Measurements from ENCODE around the gene HAUS8.
"Not testable (repeated sequence)": the region's sequence is repeated elsewhere in the genome, so short reads cannot be mapped to it uniquely, and the experiment has no call there.

Gene HAUS8

DNA sequence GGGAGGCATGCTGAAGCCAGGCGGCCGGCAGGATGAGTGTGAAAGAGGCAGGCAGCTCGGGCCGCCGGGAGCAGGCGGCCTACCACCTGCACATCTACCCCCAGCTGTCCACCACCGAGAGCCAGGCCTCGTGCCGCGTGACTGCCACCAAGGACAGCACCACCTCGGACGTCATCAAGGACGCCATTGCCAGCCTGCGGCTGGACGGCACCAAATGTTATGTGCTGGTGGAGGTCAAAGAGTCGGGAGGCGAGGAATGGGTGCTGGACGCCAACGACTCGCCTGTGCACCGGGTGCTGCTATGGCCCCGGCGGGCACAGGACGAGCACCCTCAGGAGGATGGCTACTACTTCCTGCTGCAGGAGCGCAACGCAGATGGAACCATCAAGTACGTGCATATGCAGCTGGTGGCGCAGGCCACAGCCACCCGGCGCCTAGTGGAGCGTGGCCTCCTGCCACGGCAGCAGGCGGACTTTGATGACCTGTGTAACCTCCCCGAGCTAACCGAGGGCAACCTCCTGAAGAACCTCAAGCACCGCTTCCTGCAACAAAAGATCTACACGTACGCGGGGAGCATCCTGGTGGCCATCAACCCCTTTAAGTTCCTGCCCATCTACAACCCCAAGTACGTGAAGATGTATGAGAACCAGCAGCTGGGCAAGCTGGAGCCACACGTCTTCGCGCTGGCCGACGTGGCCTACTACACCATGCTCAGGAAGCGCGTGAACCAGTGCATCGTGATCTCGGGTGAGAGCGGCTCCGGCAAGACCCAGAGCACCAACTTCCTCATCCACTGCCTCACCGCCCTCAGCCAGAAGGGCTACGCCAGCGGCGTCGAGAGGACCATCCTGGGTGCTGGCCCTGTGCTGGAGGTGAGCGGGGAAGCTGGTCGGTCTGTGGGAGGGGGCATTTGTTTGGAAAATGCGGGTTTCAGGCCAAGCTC is 26.7 kb upstream of the HAUS8 start:
- no peak for DNase-seq

DNA sequence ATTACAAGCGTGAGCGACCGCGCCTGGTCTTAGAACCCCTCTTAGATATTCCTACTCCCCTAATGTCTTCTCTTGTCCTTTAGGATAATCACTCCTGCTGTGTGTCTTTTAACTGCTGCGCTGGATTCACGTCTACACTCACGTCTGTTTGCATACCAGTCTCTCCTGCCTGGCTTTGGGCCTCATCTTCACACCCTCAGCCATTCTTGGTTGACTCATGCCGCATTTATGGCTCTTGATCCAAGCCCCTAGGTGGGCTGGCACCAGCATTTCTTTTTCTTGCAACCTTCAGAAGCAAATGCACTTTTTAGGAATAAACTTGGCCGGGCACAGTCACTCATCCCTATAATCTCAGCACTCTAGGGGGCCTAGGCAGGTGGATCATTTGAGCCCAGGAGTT is 23.1 kb upstream of the HAUS8 start:
- no peak for DNase-seq

DNA sequence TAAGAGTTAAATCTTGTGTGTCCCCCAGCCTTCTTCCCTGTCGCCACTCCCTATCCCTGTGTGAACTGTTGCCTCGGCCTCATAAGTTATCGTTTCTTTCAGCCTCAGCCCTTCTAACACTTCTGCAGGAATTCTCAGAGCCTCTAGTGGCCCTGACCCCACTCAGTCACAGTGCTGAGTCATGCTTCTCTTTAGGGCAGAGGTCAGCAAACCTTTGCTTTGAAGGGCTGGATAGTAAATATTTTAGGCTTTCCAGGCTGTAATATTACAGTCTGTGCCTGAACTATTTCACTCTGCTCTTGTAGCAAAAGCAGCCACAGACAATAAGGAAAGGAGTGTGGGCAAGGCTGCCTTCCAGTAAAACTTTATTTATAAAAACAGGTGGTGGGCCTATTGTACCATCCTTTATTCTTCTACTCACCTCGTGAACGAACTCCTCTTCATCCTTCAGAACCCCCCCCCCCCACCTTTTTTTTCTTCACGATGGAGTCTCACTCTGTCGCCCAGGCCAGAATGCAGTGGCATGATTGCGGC is 22.4 kb upstream of the HAUS8 start:
- DNase-seq, result peak in 1 of 2 donors; percentile 51

DNA sequence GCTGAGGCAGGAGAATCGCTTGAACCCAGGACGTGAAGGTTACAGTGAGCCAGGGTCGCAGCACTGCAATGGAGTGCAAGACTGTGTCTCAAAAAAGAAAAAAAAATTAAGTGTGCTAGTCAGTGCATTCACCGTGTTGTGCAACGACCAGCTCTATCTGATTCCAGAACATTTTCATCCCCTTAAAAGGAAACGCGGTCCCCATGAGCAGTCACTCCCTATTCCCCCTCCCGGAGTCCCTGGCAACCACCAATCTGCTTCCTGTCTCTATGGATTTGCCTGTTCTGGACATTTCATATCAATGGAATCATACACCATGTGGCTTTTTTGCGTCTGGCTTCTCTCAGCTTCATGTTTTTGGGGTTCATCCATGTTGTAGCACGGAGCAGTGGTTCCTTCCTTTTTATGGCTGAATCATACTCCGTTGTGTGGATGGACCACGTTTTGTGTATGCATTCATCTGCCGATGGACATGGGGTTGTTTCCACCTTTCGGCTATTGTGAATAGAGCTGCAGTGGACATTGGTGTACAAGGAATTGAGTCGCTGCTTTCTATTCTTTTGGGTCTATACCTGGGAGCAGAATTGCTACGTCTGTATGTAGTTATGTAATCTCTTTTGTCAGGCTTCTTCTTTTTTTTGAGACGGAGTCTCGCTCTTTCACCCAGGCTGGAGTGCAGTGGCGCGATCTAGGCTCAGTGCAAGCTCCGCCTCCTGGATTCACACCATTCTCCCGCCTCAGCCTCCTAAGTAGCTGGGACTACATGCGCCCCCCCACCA is 20.1 kb upstream of the HAUS8 start:
- DNase-seq, result no peak

DNA sequence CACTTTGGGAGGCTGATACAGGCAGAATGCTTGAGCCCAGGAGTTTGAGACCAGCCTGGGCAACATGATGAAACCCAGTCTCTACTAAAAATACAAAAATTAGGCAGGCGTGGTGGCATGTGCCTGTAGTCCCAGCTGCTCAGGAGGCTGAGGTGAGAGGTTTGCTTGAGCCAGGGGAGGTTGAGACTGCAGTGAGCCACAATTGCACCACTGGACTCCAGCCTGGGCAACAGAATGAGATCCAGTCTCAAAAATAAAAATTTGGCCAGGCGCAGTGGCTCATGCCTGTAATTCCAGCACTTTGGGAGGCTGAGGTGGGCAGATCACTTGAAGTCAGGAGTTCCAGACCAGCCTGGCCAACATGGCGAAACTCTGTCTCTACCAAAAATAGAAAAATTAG is 19.4 kb upstream of the HAUS8 start:
- not testable (repeated sequence) for DNase-seq

DNA sequence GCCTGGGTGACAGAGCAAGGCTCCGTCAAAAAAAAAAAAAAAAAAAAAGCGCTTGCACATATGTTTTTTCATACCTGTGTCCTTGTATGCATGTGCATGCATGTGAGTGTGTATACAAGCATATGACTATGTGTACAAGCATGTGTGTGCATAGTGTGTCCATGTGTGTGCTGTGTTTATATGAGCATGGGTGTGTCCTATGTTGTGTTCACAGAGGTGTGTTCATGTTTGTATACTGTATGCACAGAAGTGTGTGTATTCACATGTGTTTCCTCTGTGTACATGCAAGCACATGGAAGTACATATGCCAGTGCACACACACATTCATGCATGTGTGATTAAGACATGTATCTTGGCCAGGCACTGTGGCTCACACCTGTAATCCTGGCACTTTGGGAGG is 17.4 kb upstream of the HAUS8 start:
- no peak for DNase-seq

DNA sequence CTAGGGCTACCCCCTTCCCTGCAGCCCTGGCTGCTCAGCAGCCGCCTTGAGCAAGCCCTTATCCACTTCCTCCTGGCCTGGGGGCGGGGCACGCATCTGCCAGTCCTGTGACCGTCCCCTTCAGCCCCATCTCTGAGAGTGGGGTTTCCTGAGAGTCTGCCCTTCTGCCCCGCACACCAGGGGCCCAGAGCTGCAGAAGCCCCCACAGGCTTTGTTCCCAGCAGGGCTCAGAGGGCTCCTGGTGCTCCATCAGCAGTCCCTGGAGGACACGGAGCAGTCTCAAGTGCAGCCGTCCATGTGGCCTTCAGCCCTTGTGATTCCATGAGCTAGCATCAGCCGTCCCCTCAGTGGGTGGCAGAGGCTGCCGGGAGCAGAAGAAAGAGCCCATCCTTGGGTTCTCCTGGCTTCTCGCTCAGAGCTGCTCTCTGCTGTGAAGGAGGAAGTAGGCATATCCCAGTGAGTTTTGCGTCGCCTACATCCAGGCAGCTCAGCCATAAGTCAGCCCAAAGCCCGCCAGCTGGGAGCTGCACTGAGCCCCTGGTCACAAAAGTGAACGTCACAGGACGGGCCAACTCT is 16.6 kb upstream of the HAUS8 start:
- peak; percentile 67 to 91 for DNase-seq

DNA sequence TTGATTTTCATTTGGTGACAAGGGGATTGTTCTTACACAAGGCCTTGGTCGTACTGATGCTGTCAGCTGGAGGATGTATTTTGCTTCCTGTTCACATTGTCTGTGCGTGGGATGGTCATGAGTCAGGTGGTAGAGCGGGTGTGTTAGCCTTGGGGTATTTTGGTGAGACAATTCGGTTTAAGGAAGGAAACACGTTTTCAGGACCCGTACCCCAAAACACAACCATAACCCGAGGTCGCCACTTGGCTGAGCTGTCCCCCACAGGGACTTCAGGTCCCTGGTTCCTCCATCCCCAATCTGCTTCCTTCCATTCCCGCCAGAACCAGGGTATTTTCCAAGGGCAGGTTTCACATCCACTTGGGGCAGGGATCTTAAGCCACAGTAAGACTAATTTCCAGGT is 15.3 kb upstream of the HAUS8 start:
- DNase-seq, result peak; percentile 91 to 96

DNA sequence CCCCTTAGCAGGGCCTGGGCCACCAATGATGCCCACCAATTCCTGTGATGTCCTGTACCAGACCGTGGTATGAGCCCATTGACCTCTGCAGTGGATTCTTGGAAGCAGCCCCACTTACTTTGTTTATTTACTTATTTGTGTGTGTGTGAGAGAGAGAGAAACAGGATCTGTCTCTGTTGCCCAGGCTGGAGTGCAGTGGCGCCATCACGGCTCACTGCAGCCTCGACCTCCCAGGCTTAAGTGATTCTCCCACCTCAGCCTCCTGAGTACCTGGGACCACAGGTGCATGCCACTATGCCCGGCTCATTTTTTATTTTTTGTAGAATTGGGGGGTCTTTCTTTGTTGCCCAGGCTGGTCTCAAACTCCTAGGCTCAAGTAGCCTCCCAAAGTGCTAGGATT is 13.3 kb upstream of the HAUS8 start:
- DNase-seq, result no peak

DNA sequence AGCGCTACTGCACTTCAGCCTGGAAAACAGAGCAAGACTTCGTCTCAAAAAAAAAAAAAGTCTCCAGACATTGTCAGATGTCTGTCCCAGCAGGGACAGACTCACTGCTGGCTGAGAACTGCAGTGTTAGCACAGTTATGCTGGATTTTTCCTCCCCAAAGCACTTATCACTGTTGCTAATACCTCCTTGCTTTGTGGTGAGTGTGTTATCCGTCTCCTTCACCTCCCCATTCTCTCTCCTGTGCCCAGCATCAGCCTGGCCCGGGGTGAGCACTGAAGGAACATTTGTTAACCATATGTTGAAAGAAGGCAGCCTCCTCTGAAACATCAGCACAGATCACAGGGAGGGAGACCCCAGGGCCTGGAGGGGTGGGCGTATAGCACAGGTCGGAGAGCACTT is 11.6 kb upstream of the HAUS8 start:
- no peak for DNase-seq

DNA sequence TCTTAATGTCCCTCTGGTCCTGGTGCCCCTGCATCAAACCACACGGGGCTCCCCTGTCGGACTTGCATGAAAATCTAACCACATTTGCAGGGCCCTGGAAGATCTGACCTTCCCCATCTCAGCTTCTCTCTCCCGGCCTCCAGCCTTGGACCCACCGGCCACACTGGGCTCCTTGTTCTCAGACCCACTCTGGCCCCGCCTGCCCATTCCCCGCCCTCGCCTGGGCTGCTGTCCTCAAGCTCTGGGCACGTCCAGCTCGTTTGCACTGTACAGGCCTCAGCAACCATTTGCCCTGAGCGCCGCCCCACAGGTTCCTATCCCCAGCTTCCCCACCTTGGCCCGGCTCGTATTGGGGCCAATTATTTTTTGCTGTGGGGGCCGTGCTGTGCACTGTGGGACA is 10.9 kb upstream of the HAUS8 start:
- no peak for DNase-seq

DNA sequence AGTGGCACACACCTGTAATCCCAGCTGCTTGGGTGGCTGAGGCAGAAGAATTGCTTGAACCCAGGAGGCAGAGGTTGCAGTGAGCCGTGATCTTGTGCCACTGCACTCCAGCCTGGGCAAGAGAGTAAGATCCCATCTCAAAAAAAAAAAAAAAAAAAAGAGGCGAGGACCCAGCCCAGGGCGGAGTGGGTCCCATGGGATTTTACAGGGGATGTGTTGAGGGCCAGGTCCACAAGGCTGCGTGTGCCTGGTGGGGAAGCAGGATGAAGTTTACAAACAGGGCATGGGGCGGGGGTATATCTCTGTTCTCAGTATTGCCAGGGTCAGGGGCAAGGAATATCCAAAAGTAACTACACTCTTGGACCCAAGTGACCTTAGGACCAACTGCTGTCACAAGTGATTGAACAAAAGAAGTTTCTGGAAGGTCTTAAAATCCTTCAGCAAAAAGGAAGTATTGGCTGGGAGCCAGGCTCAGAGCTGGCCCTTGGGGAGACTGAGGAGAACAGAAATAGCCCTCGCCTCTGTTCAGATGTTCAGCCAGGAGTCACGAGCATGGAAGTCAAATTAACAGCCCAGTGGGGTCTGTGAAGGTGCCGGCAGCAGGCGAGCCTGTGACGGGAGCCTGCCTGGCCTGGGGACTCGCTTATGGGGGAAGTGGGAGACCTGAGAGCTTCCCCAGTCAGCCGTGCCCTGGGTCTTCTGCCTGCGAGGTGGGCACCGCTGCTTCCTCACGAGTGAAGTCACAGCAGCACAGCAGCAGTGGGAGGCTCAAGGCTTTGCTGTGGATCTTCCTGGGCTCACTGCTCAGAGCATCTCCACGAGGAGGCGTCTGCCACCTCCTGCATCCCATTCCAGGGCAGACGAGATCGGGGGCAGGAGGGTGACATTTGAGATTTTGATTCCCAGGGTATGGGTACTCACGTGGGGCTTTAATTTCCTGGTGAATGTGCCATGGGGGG is 6.7 kb upstream of the HAUS8 start:
- no peak for DNase-seq

DNA sequence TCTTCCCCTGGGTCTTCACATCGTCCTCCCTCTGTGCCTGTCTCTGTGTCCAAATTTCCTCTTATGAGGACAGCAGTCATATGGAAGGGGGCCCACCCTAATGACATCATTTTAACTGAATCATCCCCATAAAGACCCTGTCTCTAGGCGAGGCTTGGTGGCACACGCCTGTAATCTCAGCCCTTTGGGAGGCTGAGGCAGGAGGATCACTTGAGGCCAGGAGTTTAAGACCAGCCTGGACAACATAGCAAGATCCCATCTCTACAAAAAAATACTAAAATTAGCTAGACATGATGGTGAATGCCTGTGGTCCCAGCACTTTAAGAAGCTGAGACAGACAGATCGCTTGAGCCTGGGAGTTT is 5.2 kb upstream of the HAUS8 start:
- no peak for DNase-seq

DNA sequence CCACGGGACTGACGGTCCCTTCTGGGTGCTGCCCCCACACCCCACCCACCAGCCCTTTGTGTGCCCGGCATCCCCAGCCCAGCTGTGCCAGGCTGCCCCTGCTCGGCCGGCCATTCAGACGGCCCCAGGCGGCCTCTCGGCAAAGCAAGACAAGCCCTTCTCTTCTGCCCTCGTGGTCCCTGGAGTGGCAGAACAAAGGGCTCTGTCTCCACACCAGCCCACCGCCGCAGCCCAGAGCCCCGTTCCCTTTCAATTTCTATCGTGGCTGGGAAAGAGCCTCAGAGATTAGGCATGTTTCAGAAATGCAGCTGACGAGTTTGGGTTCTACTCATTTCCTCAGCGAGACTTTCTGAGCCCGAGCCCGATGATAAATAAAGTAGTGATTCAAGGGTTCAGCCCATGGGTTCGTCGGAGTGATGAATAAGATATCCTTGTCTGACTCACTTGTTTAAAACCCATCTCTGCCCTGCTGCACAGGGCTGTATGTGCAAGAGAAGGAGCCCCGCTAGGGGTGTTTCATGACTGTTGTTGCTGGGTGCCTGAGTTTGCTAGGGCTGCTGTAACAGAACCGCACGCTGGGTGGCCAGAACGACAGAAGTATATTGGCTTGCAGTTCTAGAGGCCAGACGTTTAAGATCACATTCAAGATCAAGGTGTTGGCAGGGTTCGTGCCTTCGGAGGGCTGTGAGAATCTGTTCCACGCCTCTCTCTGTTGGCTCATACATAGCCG is 4.6 kb upstream of the HAUS8 start:
- peak; percentile 48 to 73 for DNase-seq

DNA sequence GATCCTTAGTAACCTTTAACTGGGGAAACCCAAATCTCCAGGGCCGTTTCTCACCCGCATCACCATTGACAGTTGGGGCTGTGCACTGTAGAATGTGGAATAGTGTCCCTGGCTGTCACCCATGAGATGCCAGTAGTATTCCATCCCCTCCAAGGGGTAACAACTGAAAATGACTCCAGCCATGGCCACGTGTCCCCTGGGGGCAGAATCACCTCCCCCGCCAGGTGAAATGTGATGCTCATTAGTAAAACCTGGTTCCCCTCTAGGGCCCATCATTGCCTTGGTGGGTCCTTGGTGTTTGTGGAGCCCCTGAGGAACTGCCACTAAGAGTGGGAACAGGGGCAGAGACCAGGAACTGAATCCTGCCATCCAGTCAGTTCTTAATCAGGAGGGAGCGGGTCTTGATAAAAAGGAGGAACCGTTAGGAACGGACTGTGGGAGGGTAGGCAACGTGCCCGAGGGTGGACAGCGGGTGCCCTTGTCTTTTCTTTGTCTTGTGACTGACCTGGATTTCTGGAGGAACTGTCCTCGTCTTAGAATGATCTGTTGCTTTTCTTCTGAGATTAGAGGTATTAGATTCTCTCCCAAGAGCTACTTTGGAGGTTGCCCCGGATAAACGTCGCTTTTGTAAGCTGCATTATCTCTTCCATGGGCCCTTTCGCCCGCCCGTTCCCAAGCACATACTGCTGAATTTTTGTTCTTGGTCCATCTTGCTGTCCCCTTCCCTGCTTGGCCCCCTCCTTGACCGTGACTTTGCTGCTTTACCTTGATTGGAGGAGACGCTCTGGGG is 3.9 kb upstream of the HAUS8 start:
- peak; percentile 37 to 65 for DNase-seq

DNA sequence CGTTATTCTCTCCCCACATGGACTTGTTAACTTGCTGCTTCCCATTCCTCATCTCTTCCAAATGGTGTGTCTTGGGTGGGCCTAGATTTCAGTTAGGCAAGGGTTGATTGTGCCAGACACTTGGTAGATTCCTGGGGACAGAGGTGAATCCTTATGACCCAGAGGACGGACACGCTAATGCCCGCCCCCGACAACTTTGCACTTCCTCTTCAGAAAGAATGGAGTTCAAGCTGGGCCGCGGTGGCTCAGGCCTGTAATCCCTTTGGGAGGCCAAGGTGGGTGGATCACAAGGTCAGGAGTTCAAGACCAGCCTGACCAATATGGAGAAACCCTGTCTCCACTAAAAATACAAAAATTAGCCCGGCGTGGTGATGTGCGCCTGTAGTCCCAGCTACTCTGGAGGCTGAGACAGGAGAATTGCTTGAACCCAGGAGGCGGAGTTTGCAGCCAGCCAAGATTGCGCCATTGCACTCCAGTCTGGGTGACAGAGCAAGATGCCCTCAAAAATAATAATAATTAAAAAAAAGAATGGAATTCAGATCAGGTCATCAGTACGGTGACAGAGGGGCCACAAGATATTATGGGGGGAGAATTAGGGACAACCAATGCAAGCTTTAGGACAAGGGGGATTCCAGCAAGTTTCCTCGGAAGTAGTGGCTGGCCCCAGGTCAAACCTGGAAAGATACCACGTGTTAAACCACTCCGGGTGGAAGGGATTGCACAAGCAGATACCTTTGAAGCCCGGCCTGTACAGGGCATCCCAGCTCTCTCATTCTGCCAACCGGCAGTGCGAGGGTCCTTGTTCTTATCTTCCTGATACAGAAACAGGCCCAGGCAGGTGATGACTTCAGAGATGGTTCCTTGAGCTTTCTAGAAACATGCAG is 3.0 kb upstream of the HAUS8 start:
- DNase-seq, result peak; percentile 77 to 88

DNA sequence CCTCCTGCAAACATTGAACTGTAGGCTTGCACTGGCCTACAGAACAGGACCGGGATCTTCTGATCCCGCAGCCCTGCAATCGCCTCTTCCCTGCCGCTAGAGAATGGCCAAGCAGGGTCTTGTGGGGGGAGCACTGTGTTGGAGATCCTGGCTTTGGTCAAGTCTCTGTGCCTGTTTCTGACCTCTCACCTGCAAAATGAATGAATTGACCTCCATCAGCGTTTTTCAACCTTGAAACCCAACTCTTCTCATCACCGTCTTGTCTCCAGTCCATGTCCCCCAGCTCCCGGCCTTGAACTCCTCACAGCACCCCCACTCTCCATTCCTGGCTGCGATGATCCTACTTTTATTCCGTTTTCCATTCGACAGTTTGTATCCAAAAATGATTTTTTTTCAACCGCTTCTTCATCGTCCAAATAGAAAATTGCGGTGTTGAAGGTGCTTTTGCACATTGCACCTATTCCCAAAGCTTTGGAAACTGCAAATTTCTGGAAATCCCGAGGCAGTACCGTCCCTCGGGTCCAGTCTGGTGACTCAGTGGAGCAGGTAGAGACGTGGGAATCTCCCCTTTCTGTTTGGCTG is 2.3 kb upstream of the HAUS8 start:
- DNase-seq, result no peak

DNA sequence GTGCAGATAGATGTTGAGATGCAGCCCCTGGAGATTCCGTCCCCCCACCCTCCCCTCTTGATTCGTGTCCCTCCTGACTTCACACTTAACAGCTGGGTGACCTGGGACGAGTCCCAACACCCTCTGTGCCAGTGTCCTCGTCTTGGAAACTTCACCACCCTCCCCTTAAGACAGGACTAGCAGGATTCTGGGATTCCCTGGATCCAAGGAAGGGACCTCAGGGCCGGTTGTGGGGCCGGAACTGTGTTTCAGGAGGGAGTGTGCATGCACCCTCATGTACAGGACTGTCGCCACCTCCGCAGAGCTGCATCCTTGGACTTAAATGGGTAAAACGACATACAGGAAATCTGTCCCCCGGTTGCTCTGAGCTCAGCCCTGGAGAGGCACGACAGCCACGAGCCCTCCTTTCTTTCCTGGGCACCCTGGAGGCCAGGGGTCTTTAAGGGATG is 1.3 kb upstream of the HAUS8 start:
- no peak for DNase-seq

DNA sequence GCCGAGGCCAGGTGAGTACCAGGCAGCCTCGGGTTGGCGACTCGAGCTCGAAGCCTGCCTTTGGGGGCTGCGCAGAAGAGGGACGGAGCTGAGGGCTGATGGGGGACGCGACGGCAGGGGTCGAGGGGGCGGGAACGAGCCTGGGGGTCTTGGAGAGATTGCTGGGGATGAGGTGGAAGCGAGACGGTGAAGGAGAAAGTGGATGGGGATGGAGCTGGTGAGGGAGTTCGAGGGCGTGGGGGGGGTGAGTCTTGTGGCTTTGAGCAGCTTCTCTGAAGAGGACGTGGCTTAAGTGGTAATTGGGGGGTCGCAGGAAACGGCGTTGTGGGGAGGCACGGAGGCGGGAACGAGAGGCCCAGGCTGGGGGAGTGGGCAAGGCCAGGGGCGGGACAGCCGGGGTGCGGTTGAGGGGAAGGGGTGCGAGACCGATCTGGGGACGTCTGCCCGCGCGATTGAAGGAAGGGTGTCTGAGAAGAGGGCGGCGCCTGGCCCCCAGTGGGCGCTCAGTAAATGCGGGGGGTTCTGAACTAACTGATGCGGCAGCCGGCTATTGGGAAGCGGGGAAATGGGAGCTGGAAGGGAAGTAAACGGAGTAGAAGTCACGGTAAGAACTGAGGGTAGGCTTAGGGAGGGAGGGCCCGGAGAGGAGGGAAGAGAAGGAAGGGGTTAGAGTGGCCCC is 751 bp upstream of the HAUS8 start:
- DNase-seq, result peak; percentile 43 to 62

Data from inflammatory macrophage treated with lipopolysaccharide for 1 hour (primary cell).